Endothelial cell of umbilical vein (primary cell): ENCODE results near the gene EPB41L4B.

Experiments
- MYC ChIP-seq: IDR thresholded peaks from one replicate; pipeline ENCODE4 v1.6.1; 2011; ENCODE audit warnings: mild to moderate bottlenecking, low read depth, low read length
- TF ChIP-seq, protein P1 (sequence below), 2 donors: IDR thresholded peaks; 1 replicate in 1 of 2; 2 replicates in 1 of 2; pipeline ENCODE4 v1.5.1; 2011; ENCODE audit warnings: low read length in 2 of 2, mild to moderate bottlenecking in 2 of 2, moderate library complexity in 2 of 2, control low read depth in 1 of 2, inconsistent platforms in 1 of 2, low read depth in 1 of 2; ENCODE audit not compliant: insufficient read depth in 1 of 2; ENCODE audit errors: extremely low read depth in 1 of 2

DNA sequence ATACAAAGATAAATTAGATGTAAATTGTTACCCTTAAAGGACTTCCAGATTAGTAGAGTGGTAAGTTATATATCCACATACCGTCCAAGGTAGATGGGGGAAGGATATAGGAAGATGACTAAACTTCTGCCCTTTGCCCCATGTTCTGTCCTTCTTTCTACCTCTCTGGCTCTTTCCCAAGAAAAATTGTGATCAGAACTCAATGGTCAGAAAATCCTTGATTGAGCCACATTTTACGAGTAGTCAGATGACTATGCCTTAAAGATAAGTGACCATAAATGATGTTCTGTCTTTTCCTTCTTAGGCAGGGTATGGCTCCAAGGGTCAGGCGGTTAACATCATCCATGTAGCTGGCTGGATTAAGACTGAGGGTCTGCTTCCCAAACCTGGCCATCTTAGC, 158.2 kb downstream of the EPB41L4B start:
- TF ChIP-seq, protein P1, sequence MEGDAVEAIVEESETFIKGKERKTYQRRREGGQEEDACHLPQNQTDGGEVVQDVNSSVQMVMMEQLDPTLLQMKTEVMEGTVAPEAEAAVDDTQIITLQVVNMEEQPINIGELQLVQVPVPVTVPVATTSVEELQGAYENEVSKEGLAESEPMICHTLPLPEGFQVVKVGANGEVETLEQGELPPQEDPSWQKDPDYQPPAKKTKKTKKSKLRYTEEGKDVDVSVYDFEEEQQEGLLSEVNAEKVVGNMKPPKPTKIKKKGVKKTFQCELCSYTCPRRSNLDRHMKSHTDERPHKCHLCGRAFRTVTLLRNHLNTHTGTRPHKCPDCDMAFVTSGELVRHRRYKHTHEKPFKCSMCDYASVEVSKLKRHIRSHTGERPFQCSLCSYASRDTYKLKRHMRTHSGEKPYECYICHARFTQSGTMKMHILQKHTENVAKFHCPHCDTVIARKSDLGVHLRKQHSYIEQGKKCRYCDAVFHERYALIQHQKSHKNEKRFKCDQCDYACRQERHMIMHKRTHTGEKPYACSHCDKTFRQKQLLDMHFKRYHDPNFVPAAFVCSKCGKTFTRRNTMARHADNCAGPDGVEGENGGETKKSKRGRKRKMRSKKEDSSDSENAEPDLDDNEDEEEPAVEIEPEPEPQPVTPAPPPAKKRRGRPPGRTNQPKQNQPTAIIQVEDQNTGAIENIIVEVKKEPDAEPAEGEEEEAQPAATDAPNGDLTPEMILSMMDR (IDR thresholded peaks at IDR 0.05; ENCODE audit: extremely low read depth in 1 of 2, insufficient read depth in 1 of 2, low read depth in 1 of 2, low read length in 2 of 2) = no peak
- no peak for TF ChIP-seq MYC
